Measurements from ENCODE around the gene ROBO3.

DNA sequence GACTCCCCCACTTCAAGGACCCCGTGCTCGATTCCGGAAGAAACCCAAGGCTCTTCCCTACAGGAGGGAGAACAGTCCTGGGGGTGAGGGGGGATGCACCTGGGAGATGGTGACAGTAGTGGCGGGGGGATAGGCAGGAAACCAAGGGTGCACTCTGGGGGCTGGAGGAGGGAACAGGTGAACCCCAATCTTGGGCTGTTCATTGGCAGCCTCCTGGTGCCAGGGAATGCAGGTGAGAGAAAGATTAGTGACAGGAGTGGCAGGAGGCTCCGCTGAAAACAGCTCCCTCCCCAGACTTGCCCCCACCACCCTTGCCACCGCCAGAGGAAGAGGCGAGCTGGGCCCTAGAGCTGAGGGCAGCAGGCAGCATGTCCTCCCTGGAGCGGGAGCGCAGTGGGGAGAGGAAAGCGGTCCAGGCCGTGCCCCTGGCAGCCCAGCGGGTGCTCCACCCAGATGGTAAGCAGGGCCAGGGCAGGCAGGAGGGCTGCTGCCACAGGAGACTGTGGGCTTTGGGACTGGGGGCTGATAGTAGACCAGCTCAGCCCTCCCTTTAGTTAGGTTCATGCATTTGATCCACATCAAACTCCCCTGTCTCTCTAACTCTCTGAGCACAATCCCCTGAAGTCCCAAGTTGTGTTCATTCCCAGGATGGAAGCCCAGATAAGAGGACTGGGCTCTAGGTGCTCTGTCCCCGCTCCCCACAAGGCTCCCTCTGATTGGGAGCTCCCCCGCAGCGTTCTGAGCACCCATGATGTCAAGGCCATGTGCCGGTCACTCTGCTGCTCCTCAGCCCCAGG lies 14.5 kb downstream of the ROBO3 start:
- TF ChIP-seq, protein P1, sequence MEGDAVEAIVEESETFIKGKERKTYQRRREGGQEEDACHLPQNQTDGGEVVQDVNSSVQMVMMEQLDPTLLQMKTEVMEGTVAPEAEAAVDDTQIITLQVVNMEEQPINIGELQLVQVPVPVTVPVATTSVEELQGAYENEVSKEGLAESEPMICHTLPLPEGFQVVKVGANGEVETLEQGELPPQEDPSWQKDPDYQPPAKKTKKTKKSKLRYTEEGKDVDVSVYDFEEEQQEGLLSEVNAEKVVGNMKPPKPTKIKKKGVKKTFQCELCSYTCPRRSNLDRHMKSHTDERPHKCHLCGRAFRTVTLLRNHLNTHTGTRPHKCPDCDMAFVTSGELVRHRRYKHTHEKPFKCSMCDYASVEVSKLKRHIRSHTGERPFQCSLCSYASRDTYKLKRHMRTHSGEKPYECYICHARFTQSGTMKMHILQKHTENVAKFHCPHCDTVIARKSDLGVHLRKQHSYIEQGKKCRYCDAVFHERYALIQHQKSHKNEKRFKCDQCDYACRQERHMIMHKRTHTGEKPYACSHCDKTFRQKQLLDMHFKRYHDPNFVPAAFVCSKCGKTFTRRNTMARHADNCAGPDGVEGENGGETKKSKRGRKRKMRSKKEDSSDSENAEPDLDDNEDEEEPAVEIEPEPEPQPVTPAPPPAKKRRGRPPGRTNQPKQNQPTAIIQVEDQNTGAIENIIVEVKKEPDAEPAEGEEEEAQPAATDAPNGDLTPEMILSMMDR (IDR thresholded peaks at IDR 0.05; ENCODE audit: extremely low read depth in 1 of 2, insufficient read depth in 1 of 2, low read depth in 1 of 2, low read length in 2 of 2), result no peak
- TF ChIP-seq EZH2 (IDR thresholded peaks at IDR 0.05; ENCODE audit: borderline replicate concordance, low read depth, low read length, severe bottlenecking) (no peak), FOS (IDR thresholded peaks at IDR 0.05; ENCODE audit: borderline replicate concordance, insufficient read depth, low read length) (no peak), JUN (IDR thresholded peaks at IDR 0.05; ENCODE audit: borderline replicate concordance, insufficient read depth, insufficient read length, low read depth) (no peak), POLR2A (IDR thresholded peaks at IDR 0.05; ENCODE audit: low read depth, low read length) (peak; percentile 96), POLR2AphosphoS5 (IDR thresholded peaks at IDR 0.05; ENCODE audit: insufficient read depth, low read depth, low read length) (peak; percentile 92), GATA2 (IDR thresholded peaks at IDR 0.05; ENCODE audit: insufficient read depth, insufficient read length, low read depth, low read length) (no peak)
- TF ChIP-seq, protein P2, sequence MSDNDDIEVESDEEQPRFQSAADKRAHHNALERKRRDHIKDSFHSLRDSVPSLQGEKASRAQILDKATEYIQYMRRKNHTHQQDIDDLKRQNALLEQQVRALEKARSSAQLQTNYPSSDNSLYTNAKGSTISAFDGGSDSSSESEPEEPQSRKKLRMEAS (IDR thresholded peaks at IDR 0.05; ENCODE audit: insufficient read depth, insufficient read length), result no peak
